Measurements from ENCODE around the gene RHBG. TPM values are rescaled to one million over a fixed set of nuclear protein-coding genes. Genes with fewer than 3 reads are reported as not detected.
"Not testable (repeated sequence)": the region's sequence is repeated elsewhere in the genome, so short reads cannot be mapped to it uniquely, and the experiment has no call there.

The RHBG gene
- total RNA-seq, 4 donors from 2014 or later: not detected

DNA sequence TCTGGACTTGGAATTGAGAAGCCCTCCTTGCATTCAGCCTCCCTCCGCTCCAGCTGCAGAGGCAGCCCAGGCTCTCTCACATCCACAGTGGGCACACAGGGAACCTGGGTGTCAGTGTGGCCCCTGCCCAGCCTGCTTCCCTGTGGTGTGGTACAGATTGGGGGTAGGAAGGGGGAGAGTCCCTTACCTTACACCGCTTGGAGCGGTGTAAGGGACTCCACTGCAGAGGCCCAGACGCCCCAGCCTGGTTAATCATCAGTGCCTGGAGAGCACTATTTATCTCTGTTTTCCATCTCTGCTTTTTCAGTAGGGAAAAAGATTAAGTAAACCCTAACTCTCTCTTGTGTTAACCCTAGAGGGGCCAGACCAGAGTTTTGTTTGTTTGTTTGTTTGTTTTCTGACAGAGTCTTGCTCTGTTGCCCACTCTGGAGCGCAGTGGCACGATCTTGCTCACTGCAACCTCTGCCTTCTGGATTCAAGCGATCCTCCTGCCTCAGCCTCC is 803 bp upstream of the RHBG start:
- DNase-seq (ENCODE audit: extremely low spot score): no peak
- H3K36me3 ChIP-seq: no peaks in the 10 kb centered on the region
- intact Hi-C loops (cut with DNase I): no loop called here
- WGBS: 87% methylated on average over 7 of the region's 7 CpGs
- TF ChIP-seq POLR2A (IDR thresholded peaks at IDR 0.05; ENCODE audit: low read depth): no peak
- H3K4me1 ChIP-seq: peaks cover 0 to 11% (median 9%) of the 10 kb centered on the region in 4 donors
- no peak overlapping the region for H3K4me3 ChIP-seq
- no peak overlapping the region for H3K27ac ChIP-seq (replicated peaks in 1 of 4)
- no peaks in the 10 kb centered on the region for H3K9me3 ChIP-seq
- peaks cover 0 to 85% (median 12%) of the 10 kb centered on the region in 4 donors for H3K27me3 ChIP-seq

DNA sequence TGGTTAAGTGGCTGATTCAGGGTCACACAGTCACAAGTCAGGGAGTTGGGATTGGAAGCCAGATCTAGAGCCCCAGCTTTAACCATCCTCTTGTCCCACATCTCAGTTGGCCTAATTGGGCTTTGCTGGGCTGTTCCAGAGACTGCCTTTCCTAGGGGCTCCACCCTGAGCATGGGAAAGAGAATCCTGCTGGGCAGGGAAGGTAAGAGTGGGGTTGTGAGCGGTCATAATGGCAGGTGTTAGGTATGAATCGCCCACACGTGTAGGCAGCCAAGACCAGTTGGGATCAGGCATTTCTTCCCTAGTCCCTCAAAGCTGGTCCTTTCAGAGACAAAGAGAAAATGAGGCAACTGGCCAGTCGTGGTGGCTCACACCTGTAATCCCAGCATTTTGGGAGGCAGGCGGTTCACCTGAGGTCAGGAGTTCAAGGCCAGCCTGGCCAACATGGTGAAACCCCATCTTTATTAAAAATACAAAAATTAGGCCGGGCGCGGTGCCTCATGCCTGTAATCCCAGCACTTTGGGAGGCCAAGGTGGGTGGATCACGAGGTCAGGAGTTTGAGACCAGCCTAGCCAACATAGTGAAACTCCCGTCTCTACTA is 775 bp downstream of the RHBG start:
- intact Hi-C loops (cut with DNase I); H3K27ac ChIP-seq (replicated peaks in 1 of 4); DNase-seq (ENCODE audit: extremely low spot score); H3K9me3 ChIP-seq; H3K36me3 ChIP-seq: not testable (repeated sequence)
- WGBS: 89% methylated on average over 10 of the region's 10 CpGs
- Histone ChIP-seq H3K27me3 (peaks cover 0 to 85% (median 12%) of the 10 kb centered on the region in 4 donors), H3K4me1 (peaks cover 0 to 11% (median 9%) of the 10 kb centered on the region in 4 donors), H3K4me3 (peak overlapping the region in 2 of 4 donors; percentile 43 to 49)

DNA sequence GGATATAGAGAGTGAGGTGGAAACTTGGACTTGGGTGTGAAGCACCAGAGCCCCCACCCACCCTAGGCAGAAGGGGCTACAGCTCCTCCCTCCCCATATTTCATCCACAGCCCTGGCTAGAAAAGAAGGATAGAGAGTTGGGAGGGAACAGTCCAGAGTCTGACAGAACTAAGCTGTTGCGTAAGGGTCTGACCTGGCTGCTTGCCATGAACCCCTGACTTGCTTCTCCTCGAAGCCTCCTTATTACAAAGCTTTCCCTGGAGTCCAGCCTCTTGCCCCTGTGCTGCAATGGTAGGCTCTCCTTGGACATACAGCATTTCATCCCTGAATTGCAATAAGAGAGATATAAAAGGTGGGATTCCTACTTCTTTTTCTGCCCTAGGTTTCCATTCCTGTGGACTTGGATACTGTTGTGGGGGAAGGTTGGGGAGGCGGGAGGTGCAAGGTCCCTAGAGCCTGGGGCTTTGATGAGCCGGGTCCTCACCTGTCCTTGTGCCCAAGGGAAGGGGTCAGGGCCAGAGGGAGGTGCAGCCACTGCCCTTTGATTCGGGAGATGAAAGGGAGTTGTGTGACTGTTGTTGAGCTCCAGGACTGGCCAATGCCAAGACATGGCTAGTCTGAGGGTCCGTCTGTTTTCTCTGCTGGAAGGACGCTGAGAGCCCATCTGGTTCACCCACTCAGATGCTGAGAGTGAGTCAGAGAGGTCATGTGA is 2.7 kb downstream of the RHBG start:
- H3K27me3 ChIP-seq: peaks cover 0 to 79% (median 12%) of the 10 kb centered on the region in 4 donors
- TF ChIP-seq POLR2A (IDR thresholded peaks at IDR 0.05; ENCODE audit: low read depth): no peak
- TF ChIP-seq EP300 (IDR thresholded peaks at IDR 0.05): no peak
- no peaks in the 10 kb centered on the region for H3K9me3 ChIP-seq
- no peak overlapping the region for H3K4me3 ChIP-seq
- H3K27ac ChIP-seq (replicated peaks in 1 of 4): no peak overlapping the region
- intact Hi-C loops (cut with DNase I): no loop called here
- DNase-seq (ENCODE audit: extremely low spot score): no peak
- 62% methylated on average over 7 of the region's 7 CpGs for WGBS
- H3K36me3 ChIP-seq: no peaks in the 10 kb centered on the region
- peaks cover 0 to 11% (median 9%) of the 10 kb centered on the region in 4 donors for H3K4me1 ChIP-seq

GRCh38 chr1:156372265-156372586 is 3.2 kb downstream of the RHBG start:
- no peak overlapping the region for H3K27ac ChIP-seq (replicated peaks in 1 of 4)
- intact Hi-C loops (cut with DNase I): no loop called here
- peaks cover 0 to 78% (median 12%) of the 10 kb centered on the region in 4 donors for H3K27me3 ChIP-seq
- no peaks in the 10 kb centered on the region for H3K9me3 ChIP-seq
- DNase-seq (ENCODE audit: extremely low spot score): no peak
- H3K4me1 ChIP-seq: peaks cover 0 to 11% (median 9%) of the 10 kb centered on the region in 4 donors
- H3K4me3 ChIP-seq: no peak overlapping the region
- no peak for TF ChIP-seq POLR2A (IDR thresholded peaks at IDR 0.05; ENCODE audit: low read depth)
- no peaks in the 10 kb centered on the region for H3K36me3 ChIP-seq

GRCh38 chr1:156372876-156373275 is 3.9 kb downstream of the RHBG start:
- 85% methylated on average over 4 of the region's 4 CpGs for WGBS
- Histone ChIP-seq H3K27ac (replicated peaks in 1 of 4) (no peak overlapping the region), H3K27me3 (peaks cover 0 to 71% (median 12%) of the 10 kb centered on the region in 4 donors), H3K4me1 (peaks cover 0 to 11% (median 9%) of the 10 kb centered on the region in 4 donors), H3K36me3 (no peaks in the 10 kb centered on the region), H3K4me3 (no peak overlapping the region), H3K9me3 (no peaks in the 10 kb centered on the region)
- intact Hi-C loops (cut with DNase I): no loop called here
- no peak for DNase-seq (ENCODE audit: extremely low spot score)
- TF ChIP-seq EP300 (IDR thresholded peaks at IDR 0.05): no peak
- no peak for TF ChIP-seq POLR2AphosphoS5 (IDR thresholded peaks at IDR 0.05)
- TF ChIP-seq, protein P1, sequence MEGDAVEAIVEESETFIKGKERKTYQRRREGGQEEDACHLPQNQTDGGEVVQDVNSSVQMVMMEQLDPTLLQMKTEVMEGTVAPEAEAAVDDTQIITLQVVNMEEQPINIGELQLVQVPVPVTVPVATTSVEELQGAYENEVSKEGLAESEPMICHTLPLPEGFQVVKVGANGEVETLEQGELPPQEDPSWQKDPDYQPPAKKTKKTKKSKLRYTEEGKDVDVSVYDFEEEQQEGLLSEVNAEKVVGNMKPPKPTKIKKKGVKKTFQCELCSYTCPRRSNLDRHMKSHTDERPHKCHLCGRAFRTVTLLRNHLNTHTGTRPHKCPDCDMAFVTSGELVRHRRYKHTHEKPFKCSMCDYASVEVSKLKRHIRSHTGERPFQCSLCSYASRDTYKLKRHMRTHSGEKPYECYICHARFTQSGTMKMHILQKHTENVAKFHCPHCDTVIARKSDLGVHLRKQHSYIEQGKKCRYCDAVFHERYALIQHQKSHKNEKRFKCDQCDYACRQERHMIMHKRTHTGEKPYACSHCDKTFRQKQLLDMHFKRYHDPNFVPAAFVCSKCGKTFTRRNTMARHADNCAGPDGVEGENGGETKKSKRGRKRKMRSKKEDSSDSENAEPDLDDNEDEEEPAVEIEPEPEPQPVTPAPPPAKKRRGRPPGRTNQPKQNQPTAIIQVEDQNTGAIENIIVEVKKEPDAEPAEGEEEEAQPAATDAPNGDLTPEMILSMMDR (IDR thresholded peaks at IDR 0.05): no peak
- TF ChIP-seq POLR2A (IDR thresholded peaks at IDR 0.05; ENCODE audit: low read depth): no peak

DNA sequence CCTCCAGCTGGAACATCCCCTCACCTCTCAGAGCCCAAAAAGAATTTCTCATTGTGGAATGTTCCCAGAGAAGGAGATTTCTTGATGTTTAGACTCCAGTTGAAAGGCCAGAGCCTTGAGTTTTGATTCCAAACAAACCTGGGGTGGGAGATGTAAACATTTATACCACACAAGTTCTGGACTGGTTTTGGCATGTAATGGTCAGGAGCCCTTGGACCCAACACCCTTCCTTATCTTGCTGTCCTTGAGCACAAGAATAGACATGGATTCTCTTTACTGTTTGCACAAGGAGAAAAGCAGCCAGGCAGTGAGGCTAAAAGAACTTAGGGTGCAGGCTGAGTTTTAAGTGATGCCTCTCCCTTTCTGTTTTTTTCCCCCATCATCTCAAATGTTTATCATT is 4.5 kb downstream of the RHBG start:
- no peak for TF ChIP-seq POLR2AphosphoS5 (IDR thresholded peaks at IDR 0.05)
- TF ChIP-seq, protein P1 (IDR thresholded peaks at IDR 0.05): no peak
- no peak for TF ChIP-seq POLR2A (IDR thresholded peaks at IDR 0.05; ENCODE audit: low read depth)
- no peak for TF ChIP-seq EP300 (IDR thresholded peaks at IDR 0.05)
- Histone ChIP-seq H3K36me3 (no peaks in the 10 kb centered on the region), H3K4me3 (no peak overlapping the region), H3K4me1 (peaks cover 0 to 11% (median 9%) of the 10 kb centered on the region in 4 donors), H3K27ac (replicated peaks in 1 of 4) (no peak overlapping the region), H3K9me3 (no peaks in the 10 kb centered on the region), H3K27me3 (peaks cover 0 to 64% (median 12%) of the 10 kb centered on the region in 4 donors)
- intact Hi-C loops (cut with DNase I): no loop called here
- DNase-seq (ENCODE audit: extremely low spot score): no peak
